Inflammatory macrophage treated with lipopolysaccharide for 1 hour (primary cell): ENCODE results near the gene HINFP.
A peak's percentile ranks its signal among the peaks of the same experiment; 100 is the strongest.
"Not testable (repeated sequence)": the region's sequence is repeated elsewhere in the genome, so short reads cannot be mapped to it uniquely, and the experiment has no call there.

Source experiments
- DNase-seq, 2 donors: peaks; one replicate each; pipeline ENCODE4 v3.0.0-alpha.2; 2020 to 2022

HINFP gene

DNA sequence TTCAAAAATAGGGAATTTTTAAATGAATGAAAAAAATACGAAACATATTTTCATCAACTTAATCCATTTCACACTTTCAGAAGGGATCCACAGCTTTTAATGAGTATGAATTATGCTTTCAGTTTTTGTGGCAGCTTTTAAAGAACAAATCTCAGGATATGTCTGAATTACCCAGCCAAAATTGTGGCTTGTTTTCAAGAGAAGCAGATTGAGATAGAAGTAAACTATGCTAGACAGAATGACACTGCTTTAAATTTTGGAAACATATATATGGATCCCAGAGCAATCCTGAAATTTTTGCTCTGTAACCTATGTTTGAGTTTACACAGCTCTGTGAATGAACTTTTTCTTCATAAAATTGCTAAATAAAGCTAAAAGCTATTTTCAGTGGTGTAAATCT, 2.4 kb upstream of the HINFP start:
- DNase-seq: no peak

DNA sequence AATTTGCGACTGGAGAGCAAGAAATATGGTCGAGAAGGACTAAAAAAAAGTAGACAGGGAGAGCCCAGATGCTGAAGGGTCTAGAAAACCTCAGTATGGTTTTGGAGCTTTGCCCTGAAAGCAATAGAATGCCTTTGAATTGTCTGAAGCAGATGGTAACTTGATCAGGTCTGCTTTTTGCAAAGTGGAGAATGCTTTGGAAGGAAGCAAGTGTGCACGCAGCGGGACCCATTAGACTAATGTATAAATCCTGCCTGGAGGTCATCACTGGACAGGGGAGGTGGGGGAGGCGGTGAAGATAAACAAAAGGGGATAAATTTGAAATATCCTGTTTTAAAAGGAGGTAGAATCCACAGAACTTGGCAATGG, 757 bp upstream of the HINFP start:
- no peak for DNase-seq

DNA sequence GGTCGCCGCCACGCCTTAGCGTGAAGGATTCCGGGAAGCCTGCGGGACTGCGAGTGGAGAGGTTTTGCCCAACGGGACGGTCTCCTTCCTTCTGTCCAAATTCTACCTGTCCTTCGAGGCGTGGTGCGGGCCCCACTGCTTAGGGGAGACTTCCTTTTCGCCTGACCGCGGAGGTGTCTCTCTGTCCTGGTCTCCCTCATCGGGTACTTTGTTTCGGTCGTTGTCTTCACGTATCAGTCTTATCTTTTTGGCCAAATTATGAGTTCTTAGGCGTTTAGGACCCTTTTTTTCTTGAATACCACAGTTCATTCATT, 388 bp downstream of the HINFP start:
- DNase-seq: no peak

DNA sequence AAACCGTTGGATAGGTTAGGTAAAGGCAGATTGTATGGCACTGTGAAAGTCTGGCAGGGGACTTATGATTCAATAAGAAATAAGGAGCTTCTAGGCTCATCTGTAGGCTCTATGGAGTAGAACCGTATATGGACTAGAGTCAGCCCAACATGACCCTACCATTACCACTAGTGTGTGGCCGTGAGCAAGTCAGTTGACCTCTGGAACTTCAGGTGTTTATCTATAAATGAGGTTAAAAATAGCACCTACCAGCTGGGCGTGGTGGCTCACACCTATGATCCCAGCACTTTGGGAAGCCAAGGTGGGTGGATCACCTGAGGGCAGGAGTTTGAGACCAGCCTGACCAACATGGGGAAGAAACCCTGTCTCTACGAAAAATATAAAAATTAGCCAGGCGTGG, 4.4 kb downstream of the HINFP start:
- no peak for DNase-seq

DNA sequence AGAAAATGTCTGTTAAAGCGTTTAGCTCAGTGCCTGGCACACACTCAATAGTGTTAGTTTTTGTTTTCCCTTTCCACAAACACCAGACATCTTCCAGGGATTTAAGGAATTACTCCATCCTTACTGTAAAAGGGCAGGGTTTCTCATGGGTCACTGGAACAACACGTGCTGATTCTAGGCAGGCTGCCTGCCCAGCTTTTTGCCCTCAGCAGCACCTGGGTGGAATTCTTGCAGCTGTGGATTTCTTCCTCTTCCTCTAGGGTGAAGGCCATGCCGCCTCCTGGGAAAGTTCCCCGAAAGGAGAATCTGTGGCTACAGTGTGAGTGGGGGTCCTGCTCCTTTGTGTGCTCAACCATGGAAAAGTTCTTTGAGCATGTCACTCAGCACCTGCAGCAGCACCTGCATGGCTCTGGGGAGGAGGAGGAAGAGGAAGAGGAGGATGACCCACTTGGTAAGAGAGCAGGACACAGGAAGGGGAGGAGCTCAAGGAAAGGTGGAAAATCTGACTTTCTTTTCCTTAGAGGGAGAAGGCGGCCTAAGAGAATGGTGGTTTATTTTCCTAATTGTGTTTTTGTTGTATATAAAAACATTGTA, 5.4 kb downstream of the HINFP start:
- no peak for DNase-seq

DNA sequence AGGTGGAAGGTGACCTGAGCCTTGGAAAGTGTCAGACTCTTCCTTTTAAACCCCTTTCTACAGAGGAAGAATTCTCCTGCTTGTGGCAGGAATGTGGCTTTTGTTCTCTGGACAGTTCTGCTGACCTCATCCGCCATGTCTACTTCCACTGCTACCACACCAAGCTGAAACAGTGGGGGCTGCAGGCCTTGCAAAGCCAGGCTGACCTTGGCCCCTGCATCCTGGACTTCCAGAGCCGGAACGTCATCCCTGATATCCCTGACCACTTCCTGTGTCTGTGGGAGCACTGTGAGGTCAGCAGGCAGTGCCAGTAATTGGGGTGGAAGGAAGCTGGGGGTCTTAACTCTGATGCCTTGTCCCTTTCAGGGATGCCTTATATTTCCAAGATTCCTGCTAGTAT, 9.3 kb downstream of the HINFP start:
- no peak for DNase-seq

DNA sequence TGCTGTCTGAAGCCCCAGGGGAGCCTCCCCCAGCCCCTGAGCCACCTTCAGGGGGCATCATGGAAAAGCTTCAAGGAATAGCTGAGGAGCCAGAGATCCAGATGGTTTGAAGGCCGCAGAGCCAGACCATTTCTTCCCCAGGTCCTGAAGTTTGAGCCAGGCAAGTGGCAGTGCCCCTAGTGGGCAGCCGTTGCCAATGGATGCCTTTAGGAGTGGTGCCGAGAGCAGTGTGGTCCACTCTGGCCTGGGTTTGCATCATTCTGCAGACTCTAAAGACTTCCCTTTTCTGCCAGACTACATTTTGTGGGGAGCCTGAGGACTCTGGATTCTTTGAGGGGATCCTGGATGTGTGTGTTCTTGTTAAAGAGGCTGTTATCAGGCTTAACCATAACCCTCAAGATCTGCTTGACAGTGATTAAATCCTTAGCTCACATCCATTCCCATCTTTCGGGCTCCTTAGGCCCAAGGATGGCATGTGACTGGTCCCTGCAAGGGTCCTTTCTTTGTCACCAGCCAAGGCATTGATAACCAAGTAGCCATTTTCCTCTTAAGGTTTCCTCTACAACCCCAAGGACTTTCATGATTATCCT, 13.1 kb downstream of the HINFP start:
- peak; percentile 47 to 68 for DNase-seq

DNA sequence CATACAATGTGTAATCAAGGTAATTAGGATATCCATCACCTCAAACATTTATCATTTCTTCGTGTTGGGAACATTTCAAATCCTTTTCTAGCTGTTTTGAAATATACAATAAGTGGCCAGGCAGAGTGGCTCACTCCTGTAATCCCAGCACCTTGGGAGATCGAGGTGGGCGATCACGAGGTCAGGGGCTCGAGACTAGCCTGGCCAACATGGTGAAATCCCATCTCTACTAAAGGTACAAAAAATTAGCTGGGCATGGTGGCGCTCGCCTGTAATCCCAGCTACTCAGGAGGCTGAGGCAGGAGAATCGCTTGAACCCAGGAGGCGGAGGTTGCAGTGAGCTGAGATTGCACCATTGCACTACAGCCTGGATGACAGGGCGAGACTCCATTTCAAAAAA, 17.9 kb downstream of the HINFP start:
- DNase-seq: not testable (repeated sequence)

DNA sequence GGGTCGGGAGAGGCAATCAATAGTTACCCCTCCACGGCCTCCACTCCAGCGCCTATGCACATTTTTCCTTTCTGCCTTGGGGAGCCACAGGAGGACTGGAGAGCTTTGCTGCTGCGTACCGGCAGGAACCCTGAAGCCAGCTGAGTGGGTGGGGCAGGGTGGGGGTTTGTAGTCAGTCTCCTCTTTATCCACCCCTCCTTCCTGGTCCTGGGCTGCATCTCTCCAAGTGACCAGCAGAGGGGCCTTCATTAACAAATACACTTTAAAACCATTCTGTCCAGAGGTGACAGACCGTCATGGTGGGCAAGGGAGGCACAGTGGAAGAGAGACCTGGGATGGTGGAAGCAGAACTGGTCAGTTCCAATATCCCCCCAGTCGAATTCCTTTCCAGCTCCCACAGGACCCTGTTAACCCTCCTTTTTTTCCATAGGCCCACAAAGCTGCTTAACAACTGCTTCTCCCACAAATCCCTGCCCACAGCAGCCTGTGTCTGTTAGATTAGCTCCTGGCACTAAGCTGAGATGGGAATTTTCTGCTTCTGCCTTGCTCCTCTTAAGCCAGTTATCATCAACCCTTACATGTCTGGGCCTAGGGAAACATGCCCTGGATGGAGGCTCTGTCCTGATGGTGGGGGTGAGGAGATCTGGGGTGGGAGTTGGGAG, 23.6 kb downstream of the HINFP start:
- peak; percentile 47 to 64 for DNase-seq

DNA sequence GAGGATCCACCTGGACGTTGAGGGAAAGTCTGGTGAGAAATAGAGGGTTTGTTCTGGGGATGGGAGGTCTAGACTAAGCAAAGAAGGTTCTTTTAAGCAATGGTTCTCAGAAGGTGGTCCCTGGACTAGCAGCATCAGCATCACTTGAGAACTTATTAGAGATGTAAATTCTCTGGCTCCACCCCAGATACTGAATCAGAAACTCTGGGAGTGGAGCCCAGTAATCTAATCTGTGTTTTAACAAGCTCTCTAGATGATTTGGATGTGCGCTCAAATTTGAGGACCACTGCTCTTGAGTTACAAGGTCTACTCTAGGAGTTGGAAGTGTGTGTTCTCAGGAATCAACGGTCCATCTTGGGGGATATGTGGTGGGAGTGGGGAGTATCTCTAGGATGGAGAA, 24.2 kb downstream of the HINFP start:
- no peak for DNase-seq

DNA sequence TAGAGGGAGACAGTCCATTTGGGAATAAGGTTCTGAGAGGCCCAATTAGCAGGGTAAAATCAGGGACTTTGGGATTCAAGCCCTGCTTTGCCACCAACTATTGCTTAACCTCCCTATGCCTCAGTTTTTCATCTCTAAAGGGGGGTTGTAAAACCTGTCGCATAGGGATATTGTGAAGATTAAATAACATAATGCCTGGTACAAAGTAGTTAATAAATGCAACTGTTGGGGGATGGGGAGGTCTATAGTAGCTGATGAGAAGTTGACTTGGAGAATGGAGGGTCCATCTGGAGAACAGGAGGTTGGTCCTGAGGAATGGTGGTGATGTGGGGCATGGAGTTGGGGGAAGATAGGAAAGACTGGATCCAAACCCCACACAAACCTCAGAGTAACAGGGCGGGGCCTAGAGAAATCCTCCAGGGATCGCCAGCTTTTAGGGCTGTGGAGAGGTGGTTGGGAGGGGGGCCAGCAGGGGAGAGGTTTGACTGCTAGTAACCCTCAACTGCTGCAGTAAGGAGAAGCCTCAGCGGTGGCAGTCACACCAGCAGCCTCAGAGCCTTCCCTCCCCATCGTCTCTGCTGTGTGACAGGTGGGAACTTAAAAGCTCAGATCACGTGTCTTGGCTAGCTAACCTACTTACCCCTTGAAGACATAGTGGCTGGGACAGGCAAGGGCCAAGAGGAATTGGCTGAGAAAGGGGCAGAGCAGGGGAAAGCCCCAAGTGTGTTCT, 26.4 kb downstream of the HINFP start:
- DNase-seq: no peak

DNA sequence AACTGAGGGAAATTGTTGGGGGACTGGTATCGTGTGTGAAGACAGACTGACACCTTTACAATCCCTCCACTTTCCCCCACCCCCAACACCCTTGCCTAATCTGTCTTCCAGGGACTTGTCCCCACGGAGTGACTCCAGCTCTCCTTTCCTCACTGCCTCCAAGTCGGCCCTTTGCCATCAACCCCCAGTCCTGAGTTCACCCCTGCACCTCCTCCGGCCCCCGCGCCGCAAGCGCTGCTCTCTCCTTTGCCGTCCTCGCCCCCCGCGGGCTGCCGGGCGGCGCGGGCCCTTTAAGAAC, 27.3 kb downstream of the HINFP start:
- no peak for DNase-seq

DNA sequence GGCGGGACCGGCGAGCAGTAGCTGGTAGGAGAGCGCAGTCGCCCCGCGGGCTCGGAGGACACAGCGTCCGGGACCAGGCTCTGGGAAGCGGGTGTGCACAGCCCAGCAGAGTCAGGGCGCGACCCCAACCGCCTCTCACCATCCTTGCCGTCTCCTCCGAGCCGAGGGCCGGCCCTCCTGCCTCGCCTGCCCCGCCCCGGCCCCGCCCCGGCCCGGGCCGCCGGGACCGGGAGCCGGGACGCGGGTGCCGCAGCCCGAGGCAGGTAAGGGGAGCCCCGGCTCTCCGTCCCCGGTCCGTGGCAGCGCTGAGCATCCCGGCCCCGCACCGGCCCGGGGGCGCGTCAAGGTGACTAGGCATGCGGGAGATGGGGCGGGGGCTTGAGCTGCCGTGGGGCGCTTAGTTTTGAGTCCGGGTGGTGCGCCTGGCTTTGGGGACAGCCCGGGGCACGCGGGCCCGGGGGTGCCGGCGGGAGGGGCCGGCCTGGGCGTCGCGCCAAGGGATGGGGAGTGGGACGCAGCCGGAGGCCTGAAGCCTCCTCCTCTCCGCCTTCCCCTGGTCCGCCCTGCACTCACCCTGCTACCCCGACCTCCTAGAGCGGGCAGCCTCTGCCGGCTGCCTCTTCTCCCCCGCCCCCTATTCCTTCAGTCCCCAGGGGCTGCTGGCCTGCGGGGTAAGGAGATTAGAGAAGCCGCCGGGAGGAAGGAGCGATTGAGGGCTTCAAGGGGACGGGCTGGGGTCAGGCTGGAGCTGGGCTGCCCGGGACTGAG, 27.8 kb downstream of the HINFP start, which contains the start of gene ABCG4:
Gene ABCG4, plus strand, starts transcription at position 35 of the 768 bp plus-strand sequence. CDS start 914 bp downstream, outside the sequence.
- DNase-seq: no peak

DNA sequence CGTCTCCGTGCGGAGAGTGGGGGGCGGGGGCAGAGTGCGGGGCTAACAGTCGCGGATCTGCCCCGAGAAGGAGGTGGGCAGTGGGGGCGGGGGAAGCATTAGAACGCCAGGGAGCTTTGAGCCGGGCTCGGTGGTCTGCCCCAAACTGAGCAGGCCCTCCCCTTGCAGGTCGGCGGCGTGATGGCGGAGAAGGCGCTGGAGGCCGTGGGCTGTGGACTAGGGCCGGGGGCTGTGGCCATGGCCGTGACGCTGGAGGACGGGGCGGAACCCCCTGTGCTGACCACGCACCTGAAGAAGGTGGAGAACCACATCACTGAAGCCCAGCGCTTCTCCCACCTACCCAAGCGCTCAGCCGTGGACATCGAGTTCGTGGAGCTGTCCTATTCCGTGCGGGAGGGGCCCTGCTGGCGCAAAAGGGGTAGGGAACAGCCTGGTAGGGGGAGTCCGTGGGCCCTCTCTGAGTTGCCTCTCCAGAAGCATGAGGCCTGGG, 28.5 kb downstream of the HINFP start:
- no peak for DNase-seq

DNA sequence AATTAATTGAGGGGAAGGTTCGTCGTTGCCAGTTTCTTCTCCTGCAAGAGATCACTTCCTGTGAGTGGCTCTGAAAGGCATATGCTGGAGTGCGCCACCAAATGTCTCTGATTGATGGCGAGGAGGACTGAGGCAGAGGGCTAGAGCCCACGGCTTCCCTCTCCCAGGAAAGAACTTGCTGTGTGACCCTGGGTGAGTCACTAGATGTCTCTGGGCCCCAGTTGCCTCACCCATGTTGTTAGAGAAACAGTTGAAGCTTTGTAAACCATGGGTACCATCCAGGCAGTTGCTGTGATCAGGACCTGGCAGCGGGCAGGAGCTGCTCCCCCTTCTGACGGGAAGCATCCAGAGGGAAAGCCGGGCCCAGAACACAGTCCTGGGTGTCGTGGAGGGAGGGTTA, 30.7 kb downstream of the HINFP start:
- no peak for DNase-seq

DNA sequence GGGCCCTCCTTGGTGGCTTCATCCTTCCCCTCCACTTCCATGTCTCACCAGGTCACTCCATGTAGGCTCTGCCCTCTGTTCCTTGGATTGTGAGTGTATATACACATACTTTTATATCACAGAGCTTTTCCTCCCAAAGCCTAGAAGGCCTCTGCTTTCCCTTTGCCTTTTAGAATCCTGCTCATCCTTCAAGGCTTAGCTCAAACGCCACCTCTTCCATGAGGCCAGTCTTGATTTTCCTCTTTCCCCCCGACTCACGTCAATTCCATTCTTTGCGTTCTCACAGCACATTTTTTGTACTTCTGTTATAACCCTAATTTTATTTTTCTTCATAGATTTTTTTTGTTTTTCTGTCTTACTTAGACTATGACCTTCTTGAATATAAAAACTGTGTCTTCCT, 31.2 kb downstream of the HINFP start:
- no peak for DNase-seq

DNA sequence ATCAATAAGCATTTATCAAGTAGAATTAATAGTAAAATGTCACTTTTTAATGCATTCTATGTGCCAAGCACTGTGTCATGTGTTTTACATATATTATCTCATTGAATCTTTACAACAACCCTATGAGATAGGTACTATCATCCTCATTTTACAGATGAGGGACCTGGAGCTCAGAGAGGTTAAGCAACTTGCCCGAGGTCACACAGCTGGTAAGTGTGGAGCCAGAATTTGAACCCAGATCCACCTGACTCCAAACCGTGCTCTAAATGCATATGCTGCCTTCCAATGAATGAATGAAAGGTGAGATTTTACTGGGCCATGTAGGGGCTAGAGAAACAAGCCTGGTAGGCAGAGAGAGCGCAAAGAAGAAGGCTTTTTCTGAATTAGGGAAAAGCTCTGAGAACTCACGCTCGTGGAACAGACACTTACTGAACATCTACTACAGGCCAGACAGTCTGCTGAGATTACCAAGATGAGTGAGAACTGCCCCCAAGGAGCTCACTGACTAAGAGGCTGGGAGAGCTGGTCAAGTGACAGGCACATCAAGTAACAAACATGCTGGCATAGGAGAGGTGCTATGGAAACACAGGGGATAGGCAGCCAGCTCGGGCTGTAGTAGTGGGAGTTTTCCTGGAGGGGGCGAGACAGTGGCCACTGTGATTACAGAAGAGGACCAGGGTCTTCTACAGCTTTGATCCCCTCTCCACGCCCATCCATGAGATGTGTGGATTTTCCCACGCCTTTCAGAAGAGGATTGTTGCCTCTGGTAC, 31.9 kb downstream of the HINFP start:
- DNase-seq: no peak

DNA sequence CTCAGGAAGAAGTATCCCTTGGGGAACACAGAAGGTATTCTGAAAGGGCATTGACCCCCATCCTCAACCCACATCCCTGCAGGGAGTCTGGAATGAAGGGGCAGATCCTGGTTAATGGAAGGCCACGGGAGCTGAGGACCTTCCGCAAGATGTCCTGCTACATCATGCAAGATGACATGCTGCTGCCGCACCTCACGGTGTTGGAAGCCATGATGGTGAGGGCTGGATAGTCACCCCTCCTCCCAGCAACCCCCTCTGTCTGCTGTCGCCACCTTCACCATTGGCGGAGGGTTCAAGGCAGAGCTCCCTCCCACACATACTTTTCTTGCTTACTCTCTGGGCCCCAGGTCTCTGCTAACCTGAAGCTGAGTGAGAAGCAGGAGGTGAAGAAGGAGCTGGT, 32.8 kb downstream of the HINFP start:
- DNase-seq: no peak

DNA sequence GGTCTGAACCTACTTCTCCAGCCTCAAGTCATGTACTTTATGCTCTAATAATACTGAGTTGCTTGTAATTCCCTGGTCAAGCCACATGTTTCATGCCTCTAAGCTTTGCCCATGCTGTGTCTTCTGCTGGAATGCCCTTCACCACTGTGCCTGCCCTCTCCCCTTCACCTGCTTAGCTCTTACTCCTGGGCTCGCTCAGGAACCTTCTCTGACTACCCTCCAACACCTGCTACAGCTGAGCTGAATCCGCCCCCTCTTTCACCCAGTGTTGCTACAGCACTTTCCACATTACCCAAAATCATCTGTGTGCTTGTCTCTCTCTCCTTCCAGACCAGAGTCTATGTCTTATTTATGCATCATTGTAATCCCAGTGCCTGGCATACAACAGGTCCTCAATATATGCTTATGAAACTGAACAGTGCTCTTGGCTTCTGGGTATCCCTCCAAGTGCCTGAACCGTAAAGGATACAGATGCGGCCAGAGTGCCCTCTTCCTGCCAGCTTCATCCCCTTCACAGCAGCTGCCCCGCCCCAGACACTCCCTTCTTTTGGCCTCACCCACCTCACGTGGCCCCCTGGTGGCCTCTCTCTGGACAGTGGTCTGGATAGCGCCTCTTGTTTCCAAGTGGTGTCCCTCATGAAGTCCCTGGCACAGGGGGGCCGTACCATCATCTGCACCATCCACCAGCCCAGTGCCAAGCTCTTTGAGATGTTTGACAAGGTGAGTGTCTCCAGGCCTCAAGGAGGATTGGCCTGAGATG, 34.5 kb downstream of the HINFP start:
- peak in 1 of 2 donors; percentile 56 for DNase-seq

DNA sequence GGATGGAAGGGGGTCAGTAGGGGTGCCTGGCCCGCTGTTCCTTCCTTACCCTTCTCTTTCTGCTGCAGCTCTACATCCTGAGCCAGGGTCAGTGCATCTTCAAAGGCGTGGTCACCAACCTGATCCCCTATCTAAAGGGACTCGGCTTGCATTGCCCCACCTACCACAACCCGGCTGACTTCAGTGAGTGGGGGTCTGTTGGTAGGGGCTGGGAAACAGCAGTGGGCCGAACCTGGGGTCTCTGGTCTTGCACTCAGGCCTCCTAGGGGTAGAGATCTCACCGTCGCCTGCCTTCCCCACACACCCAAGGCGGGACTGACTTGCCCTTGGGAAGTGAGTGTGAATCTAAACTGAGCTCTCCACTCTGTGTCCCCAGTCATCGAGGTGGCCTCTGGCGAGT, 35.1 kb downstream of the HINFP start:
- no peak for DNase-seq

DNA sequence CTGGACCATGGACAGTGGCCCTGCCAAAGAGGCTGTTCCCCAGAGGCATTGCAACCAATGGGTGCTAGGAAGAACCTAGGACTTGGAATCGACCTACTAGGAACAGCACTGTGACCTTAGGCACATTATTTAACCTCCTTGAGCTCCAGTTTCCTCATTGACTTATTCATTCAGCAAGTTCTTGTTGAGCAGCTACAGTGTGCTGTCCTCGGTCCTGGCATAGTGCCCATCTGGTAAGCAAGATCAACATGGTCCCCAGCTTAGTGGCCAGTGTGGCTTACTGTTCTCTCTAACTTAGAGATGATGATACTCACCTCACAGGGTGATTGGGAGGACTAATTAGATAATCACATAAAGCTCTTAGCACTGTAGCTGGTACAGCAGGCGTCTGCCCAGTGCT, 35.7 kb downstream of the HINFP start:
- no peak for DNase-seq

DNA sequence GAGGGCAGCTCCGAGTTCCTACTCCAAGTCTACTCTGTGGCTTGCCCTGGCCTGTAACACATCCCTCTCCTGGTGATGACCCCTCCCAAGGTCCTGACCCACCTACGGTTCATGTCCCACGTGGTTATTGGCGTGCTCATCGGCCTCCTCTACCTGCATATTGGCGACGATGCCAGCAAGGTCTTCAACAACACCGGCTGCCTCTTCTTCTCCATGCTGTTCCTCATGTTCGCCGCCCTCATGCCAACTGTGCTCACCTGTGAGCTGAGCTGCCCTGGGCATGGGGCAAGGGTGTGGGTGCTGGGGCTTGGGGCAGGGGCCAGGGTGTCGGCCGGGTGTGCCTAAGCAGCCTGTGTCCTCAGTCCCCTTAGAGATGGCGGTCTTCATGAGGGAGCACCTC, 37.1 kb downstream of the HINFP start:
- no peak for DNase-seq
